GM18909 (cell line): ENCODE data around the gene RFX1.
"Not testable (repeated sequence)": the region's sequence is repeated elsewhere in the genome, so short reads cannot be mapped to it uniquely, and the experiment has no call there.

Experiments used
- ATAC-seq: cut with Tn5 transposase; IDR thresholded peaks from one replicate; pipeline ENCODE4 v1.9.1; 2021; ENCODE audit warnings: mild to moderate bottlenecking; ENCODE audit not compliant: unreplicated experiment, poor library complexity

RFX1 gene

GRCh38 chr19:14028901-14029300, 22.8 kb upstream of the RFX1 start:
- no peak for ATAC-seq

GRCh38 chr19:14027856-14028450, 21.8 kb upstream of the RFX1 start, which contains the start of gene RLN3:
RLN3 (plus strand) TSS chr19:14028148; CDS start chr19:14028205, 57 bp downstream.
- ATAC-seq: no peak

DNA sequence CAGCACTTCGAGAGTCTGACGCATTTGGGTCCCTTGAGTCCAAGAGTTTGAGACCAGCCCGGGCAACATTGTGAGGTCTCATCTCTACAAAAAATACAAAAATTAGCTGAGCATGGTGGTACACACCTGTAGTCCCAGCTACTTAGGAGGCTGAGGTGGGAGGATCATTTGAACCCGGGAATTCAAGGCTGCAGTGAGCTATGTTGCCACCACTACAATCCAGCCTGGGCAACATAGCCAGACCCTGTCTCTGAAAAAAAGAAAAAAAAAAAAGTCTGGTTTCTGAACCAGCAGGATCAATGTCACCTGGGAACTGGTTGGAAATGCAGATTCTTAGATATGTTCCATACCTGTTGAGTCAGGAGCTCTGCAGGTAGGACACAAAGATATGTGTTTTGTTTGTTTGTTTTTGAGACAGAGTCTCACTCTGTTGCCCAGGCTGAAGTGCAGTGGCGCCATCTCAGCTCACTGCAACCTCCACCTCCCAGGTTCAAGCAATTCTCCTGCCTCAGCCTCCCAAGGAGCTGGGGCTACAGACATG, 20.6 kb upstream of the RFX1 start:
- not testable (repeated sequence) for ATAC-seq

DNA sequence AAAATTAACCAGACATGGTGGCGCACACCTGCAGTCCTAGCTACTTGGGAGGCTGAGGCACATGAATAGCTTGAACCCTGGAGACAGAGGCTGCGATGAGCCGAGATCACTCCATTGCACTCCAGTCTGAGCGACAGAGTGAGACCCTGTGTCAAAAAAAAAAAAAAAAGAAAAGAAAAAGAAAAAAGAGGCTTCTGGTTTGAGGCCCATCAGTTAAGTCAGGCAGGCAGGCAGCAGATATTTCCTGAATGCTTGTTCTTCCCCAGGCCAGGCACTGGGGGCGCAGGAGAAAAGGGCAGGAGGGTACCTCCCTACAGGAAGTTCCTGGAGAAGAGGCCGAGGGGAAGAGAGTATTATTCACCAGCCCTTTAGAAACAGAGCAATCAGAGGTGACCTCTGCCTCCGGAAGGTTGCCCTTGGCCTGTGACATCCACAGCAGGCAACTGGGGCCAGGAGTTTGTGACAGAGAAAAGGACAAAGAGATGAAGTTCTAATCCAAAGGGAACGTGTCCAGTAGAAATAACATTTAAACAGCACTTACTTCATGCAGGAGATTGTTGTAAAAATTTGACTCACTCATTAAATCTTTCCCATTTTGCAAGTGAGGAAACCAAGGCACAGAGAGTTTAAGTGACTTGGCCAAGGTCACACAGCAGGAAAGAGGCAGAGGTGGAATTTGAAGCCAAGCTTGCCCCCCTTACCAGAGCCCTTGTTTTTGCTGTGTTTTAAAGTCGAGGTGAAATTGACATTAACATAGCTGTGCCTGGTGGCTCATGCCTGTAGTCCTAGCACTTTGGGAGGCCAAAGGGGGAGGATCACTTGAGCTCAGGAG, 17.5 kb upstream of the RFX1 start:
- ATAC-seq: no peak

GRCh38 chr19:14022469-14022868, 16.3 kb upstream of the RFX1 start:
- no peak for ATAC-seq

DNA sequence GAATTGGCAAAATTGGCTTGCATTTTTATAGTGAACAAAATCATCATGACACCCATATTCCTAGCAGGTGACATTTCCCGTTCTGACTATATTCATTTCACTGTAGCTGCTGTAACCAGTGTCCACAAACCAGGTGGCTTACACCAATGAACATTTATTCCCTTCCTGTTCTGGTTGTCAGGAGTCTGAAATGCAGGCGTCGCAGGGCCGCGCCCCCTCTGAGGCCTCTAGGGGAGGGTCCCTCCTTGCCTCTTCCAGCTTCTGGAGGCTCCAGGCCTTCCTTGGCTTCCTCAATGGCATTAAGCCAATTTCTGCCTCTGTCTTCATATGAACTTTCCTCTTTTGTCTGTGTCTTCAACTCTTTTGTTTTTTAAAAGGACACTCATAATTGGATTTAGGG, 15.4 kb upstream of the RFX1 start:
- no peak for ATAC-seq

DNA sequence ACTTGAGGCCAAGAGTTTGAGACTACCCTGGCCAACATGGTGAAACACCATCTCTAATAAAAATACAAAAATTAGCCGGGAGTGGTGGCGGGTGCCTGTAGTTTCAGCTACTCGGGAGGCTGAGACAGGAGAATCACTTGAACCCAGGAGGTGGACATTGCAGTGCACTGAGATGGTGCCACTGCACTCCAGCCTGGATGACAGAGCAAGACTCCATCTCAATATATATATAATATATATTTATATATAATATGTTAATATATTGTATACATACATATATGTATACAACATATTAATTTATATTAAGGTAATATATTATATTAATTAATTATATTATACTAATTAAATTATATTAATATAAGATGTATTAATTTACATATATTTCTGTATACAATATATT, 13.6 kb upstream of the RFX1 start:
- ATAC-seq: not testable (repeated sequence)

GRCh38 chr19:14019100-14019499, 13.0 kb upstream of the RFX1 start:
- ATAC-seq: no peak

GRCh38 chr19:14015524-14016035, 9.5 kb upstream of the RFX1 start:
- peak; percentile 81 for ATAC-seq

GRCh38 chr19:14012378-14012915, 6.3 kb upstream of the RFX1 start:
- ATAC-seq: no peak

GRCh38 chr19:14006766-14007562, 844 bp upstream of the RFX1 start:
- peak; percentile 38 for ATAC-seq

DNA sequence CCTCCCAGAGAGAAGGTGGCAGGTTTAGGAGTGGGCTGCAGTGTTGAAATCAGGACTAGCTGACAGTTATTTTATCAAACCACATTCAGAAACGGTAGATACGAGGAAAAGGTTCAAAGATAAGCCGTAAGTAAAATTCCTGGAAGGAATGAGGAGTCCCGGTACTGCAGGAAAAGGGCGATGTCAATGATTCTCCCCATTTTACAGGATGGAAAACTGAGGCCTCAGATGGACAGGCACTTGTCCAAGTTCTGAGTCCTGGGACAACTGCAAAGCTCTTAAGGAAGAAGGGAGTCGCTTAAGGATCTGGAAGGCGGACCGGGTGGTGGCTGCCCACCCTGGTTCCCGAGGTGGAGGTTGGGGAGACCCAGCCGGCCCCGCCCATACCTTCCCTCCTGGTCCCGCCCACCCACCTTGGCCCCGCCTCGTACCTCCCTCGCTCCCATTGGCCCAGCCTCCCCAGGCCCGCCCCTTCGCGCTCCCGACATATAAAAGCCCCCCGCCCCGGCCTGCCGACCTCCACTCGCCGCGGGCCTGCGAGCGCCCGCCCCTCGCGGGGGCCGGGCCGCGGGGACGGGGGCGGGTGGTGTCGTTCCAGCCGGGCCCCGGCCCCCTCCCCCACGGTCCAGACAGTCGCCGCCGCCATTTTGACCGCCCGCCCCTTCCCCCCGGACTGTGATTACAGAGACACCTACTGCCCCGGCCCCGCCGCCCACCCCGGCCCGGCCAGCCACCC, 603 bp downstream of the RFX1 start:
- peak; percentile 45 for ATAC-seq

GRCh38 chr19:14004619-14005348, 1.3 kb downstream of the RFX1 start:
- no peak for ATAC-seq

DNA sequence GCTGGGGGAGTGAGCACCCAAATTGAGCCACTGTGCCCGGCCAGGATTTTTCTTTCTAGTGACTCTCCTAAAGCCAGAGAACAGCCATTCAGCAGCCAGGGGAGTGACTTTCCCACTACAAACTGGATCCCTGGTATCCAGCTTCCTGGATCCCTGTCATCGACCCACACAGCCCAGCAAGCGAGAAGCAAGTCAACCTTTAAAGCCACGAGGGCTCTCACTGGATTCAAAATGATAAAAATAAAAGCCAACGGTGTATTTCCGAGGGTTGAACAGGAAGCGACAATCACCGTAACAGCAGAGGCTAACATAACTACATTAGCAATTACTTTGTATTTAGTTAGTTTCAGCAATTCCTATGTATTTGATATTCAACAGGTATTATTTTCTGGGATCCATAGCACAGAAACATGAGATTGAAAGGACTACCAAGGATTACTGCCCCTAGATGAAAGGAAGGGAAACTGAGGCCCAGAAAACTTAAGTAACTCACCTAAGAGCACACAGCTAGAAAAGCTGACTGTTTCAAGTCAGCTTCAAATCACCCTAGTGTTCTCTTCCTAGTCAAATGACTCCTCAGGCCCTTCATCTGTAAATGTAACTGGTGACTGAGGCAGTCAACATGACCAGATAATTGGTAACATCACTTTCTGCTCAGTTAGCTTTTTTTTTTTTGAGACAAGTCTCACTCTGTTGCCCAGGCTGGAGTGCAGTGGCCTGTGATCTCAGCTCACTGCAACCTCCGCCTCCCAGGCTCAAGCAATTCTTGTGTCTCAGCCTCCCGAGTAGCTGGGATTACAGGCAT, 2.7 kb downstream of the RFX1 start:
- ATAC-seq: no peak

- no peak for ATAC-seq
Measured at GRCh38 chr19:14002571-14003250, 3.4 kb downstream of the RFX1 start.

GRCh38 chr19:14000691-14001375, 5.3 kb downstream of the RFX1 start:
- ATAC-seq: no peak

- ATAC-seq: no peak
Measured at GRCh38 chr19:13999085-13999484, 7.0 kb downstream of the RFX1 start.
